Skin of body (tissue), 2 donors: ENCODE data around the gene CKMT1A. TPM values are rescaled to one million over a fixed set of nuclear protein-coding genes. Genes with fewer than 3 reads are reported as not detected.
"Not testable (repeated sequence)": the region's sequence is repeated elsewhere in the genome, so short reads cannot be mapped to it uniquely, and the experiment has no call there.

Experiments used
- DNase-seq: peaks from one replicate; lab custom pipeline; 2025; lab: John Stamatoyannopoulos, UW
- total RNA-seq: library from RNA; depleted of rRNA; stranded (reverse); fragments of >200 nt; gene quantifications from one replicate; pipeline ENCODE4 v1.2.3, GENCODE V29; 2014

CKMT1A gene
- 7.1 TPM for total RNA-seq

DNA sequence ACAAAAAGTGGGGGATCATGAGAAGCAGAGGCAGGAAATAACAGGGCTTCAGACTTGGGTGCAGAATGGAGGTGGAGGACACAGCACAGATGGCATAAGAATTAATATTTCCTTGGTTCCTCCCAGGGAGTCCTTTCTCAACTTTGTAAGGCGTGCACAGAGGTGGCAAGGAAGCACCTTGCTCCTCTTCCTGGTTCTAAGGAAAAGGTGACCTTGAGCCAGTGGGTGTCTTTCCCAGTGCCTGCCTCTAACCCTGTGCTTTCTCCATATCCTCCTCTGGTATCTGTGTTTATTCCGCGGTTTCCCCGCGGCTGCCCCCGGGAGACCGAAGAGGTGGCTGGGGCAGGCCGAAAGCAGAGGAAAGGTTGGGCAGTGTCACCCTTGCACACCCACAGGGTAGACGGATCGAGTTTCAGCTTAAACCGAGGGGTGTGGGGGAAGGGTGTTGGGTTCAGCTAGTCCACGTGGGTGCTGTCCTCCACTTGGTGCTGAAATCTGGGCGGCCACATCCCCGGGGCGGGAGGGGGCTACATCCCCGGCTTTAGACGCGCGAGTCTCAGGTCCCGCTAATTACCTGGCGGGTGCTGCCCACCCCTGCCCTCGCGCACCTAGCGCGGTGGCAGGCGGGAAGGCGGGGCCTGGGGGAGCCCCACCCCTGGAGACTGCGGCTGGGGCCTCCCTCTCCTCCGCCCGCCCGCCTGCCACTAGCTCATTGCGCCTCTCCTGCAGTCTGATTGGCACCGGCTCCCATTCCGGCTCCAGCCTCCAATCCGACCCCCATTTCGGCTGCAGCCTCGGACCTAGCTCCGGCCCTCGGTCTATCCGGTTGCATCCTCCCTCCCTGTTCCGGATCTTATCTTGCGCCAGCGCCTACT, at the start of gene CKMT1A:
TSS of gene CKMT1A (plus strand) at position 712 of the 875 bp plus-strand sequence. CDS start 192 bp downstream, outside the sequence.
- DNase-seq: not testable (repeated sequence)

DNA sequence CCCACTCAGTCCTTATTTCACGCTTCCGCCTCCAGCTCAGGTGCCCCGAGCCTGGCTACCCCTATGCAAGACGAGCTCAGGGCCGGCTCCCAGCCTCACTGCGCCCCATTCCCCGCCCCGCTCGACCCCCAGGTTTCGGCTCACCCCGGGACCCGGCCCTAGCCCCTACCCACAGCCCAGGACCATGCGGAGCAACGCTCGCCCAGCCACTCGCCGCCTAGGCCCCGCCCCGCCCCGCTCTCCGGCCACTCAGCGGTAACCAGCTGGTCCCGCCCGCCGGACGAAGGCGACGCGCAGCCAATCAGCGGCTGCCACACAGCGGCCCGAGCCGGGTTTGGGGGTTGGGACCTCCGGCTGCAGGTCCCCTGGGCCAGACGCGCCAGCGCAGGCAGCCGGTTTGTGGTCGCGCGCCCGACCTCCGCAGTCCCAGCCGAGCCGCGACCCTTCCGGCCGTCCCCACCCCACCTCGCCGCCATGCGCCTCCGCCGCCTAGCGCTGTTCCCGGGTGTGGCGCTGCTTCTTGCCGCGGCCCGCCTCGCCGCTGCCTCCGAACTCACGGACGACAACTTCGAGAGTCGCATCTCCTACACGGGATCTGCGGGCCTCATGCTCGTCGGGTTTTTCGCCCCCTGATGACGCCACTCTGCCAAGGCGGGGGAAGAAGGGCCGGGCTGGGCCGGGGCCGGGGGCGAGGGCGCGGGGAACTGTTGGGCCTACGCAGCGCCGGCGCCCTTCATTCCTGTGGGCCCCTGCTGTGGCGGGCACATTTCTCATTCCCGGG, 44.8 kb upstream of the CKMT1A start, which contains the start of gene CATSPER2:
TSS of gene CATSPER2 (minus strand) at position 196 of the 781 bp plus-strand sequence. CDS start 783 bp downstream, outside the sequence.
- DNase-seq: no peak

DNA sequence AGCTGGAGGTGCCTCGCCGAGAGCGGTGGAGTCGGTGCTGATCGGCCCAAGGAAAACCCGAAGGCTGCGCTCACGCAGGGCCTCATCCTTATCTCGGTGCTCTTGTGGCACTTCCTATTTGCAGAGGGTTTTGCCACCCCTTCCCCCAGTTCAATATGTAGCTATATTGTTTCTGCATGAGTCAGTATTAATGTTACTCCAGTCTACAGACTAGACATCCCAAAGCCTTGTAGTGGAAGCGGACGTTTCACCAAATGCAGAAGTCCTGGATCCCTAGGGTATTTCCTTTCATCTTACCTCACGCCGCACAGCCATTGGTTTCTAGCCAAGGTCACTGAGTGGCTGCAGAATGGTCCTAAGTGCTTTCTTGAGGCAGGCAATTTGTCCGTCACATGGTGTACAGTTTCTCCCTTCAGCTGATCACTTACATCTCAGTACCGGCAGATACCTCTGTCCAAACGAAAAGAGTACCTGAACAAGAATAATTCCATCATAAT, 44.2 kb upstream of the CKMT1A start:
- DNase-seq: not testable (repeated sequence)

- DNase-seq: not testable (repeated sequence)
These were observed 33.9 kb upstream of the CKMT1A start for GRCh38 chr15:43659727-43660126.

DNA sequence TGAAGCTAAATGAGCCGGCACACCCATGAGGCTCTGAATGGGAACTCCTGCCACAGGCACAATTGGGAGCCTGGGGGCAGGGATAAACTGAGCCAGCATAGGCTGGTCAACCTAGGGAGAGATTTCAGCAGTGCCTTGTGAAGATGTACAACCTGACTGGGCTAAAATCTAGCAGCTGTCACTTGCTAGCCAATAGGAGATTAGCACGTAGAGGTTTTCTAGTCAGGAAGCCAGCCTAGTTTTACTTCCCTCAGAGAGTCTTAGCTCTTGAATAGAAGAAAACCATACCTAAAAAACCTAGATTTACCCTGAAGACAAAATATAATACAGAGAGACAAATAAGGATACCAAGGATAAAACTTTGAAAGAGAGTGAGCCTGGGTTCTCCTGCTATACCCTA, 31.4 kb upstream of the CKMT1A start:
- not testable (repeated sequence) for DNase-seq

DNA sequence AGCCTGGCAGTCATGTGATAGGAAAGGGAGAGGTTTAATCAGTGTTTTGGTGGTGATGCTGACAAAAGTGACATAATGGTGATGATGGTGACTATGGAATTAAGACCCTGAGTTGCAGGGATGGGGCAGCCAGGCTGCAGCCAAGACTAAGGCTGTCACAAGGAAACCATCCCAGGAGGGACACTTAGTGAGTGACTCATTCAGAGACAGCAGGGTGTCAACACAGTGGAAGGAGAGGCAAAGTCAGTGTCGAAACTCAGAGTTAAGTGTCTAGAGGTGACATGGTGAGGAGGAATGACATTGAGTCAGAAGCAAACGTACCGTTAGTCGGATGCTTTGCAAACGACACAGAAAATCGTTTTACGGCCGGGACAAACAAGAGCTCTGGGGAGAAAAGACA, 30.3 kb upstream of the CKMT1A start:
- not testable (repeated sequence) for DNase-seq

GRCh38 chr15:43666177-43666576, 27.5 kb upstream of the CKMT1A start:
- not testable (repeated sequence) for DNase-seq

- not testable (repeated sequence) for DNase-seq
These were observed 19.5 kb upstream of the CKMT1A start for GRCh38 chr15:43674175-43674574.

- DNase-seq: not testable (repeated sequence)
These were observed 3.9 kb upstream of the CKMT1A start for GRCh38 chr15:43689604-43690301.

GRCh38 chr15:43692679-43693078, 980 bp upstream of the CKMT1A start:
- not testable (repeated sequence) for DNase-seq

- no peak for DNase-seq
These were observed 8.5 kb downstream of the CKMT1A start for GRCh38 chr15:43702174-43702573.

GRCh38 chr15:43702701-43703424, 9.2 kb downstream of the CKMT1A start:
- no peak for DNase-seq

DNA sequence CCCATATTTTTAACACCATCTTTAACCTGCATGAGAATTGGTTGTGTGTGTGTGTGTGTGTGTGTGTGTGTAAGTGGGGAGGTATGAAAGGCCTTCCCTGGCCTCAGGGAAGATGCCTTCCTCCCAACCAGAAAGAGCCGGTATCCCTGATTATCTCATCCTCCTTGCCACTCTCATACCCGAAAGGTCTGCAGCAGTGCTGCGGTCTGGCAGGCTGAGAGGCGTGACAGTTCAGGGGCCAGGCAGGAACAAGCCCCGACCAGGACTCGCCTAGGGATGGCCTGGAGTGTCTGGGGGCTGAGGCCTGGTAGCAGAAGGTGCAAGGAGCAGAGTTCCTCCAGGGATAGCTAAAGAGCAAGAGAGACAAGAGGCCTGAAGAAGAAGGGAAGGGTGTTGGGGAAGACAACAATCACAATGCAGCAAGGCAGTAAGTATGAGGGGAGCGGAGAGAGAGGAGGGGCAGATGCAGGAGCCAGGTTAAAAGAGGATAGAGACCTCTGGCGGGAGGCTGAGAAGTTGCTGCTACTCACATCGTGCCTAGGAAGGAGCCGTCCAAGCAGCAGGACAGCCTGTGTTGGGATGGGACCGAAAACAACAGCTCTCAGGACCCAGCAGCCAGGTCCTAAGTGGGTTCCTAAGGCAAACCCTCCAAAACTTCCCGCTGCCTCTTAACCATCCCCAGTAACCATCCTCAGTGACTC, 16.9 kb downstream of the CKMT1A start:
- DNase-seq: not testable (repeated sequence)

- no peak for DNase-seq
These were observed 29.5 kb downstream of the CKMT1A start for GRCh38 chr15:43723151-43723550.

GRCh38 chr15:43726306-43726705, 32.6 kb downstream of the CKMT1A start:
- DNase-seq: not testable (repeated sequence)

DNA sequence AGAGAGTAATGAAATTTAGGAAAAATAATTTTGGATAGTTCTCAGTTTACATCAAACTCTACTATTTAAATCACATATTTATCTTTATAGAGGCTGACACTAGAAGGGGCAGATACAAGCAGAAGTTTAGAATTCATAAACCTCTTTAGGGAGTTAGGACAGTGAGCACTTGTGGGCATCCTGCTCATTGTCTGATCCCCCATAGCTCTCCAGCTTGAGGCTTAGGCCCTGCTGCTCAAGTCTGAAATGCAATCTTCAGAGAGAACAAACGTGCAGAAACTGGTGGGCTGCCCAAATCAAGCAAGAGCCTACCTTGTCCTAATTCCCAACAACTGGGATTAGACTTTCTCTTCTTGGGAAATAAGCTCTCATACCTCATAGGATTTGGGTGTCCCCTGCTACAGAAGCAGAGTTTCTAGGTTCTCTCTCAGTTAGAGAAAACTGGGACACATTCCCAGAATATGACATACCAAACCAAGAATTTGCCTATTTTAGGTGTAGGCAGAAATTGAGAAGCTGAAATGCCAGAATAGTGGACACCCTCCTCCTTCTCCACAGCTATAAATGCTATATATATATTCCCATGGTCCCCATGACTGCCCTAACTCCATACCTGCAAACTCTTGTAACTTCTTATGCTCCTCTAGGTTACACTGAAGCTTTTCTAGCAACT, 34.5 kb downstream of the CKMT1A start:
- DNase-seq: not testable (repeated sequence)

DNA sequence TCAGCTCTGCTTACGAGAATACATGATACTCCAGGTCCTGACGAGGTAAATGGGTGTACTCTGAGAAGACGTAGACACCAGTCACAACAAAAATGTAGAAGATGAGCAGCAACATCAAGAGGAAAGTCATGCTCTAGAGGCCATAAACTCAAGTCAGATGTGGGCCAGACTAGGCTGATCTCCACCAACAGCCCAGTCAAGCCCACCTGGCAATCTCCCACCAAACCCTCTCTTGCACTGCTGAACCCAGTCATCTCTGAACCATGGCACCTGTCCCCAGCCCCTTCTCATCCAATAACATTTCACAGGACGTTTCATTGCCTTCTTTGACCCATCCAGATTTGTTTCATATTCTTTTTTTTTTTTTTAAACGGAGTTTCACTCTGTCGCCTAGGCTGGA, 41.8 kb downstream of the CKMT1A start:
- DNase-seq: no peak

DNA sequence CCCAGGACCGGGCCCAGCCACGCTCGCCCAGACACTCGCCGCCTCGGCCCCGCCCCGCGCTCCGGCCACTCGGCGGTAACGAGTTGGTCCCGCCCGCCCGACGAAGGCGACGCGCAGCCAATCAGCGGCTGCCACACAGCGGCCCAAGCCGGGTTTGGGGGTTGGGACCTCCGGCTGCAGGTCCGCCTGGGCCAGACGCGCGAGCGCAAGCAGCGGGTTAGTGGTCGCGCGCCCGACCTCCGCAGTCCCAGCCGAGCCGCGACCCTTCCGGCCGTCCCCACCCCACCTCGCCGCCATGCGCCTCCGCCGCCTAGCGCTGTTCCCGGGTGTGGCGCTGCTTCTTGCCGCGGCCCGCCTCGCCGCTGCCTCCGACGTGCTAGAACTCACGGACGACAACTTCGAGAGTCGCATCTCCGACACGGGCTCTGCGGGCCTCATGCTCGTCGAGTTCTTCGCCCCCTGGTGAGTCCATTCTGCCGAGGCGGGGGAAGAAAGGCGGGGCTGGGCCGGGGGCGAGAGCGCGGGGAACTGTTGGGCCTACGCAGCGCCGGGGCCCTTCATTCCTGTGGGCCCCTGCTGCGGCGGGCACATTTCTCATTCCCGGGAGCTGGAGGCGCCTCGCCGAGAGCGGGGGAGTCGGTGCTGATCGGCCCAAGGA, 52.7 kb downstream of the CKMT1A start, which contains the start of gene PDIA3:
TSS of gene PDIA3 (plus strand) at position 194 of the 658 bp plus-strand sequence. CDS start at position 296, 102 bp downstream.
- DNase-seq: peak; percentile 81

- peak; percentile 47 for DNase-seq
These were observed 53.2 kb downstream of the CKMT1A start for GRCh38 chr15:43746903-43747309.
